ENCODE data around the gene RAPH1.

The RAPH1 gene

DNA sequence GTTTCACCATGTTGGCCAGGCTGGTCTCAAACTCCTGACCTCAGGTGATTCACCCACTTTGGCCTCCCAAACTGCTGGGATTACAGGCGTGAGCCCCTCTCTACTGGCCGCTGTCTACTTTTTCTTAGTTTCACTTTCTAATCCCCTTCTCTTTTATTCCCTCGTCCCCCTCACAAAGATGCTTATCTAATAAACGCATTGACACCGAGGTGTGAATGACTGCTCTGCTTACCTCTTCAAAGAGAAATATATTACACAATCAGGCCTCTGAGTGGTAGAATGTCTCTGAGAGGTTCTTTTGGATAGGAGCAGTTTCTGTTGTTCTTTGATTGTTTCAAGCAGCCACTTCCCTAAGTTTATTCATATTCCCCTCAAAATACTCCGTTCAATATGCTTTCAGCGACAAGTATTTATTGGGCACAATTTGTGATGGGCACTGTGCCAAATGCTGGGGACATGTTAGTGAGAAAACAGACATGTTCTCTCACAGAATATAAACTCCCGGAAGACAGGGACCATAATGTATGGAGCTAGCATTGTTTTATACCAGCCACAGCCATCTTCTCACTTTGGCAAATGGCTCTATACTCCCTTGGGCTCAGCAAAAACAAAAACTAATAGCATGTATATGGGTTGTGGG lies 34.7 kb upstream of the RAPH1 start:
- H3K4me3 ChIP-seq (ENCODE audit: low read depth, low read length) = no peak overlapping the region
- DNase-seq (ENCODE audit: low read depth) = no peak
- no peak for TF ChIP-seq POLR2A (IDR thresholded peaks at IDR 0.05; ENCODE audit: extremely low read depth, insufficient read length)
- TF ChIP-seq, protein P1, sequence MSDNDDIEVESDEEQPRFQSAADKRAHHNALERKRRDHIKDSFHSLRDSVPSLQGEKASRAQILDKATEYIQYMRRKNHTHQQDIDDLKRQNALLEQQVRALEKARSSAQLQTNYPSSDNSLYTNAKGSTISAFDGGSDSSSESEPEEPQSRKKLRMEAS (IDR thresholded peaks at IDR 0.05; ENCODE audit: low read depth, low read length) = no peak
- TF ChIP-seq, protein P2, sequence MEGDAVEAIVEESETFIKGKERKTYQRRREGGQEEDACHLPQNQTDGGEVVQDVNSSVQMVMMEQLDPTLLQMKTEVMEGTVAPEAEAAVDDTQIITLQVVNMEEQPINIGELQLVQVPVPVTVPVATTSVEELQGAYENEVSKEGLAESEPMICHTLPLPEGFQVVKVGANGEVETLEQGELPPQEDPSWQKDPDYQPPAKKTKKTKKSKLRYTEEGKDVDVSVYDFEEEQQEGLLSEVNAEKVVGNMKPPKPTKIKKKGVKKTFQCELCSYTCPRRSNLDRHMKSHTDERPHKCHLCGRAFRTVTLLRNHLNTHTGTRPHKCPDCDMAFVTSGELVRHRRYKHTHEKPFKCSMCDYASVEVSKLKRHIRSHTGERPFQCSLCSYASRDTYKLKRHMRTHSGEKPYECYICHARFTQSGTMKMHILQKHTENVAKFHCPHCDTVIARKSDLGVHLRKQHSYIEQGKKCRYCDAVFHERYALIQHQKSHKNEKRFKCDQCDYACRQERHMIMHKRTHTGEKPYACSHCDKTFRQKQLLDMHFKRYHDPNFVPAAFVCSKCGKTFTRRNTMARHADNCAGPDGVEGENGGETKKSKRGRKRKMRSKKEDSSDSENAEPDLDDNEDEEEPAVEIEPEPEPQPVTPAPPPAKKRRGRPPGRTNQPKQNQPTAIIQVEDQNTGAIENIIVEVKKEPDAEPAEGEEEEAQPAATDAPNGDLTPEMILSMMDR (IDR thresholded peaks at IDR 0.05; ENCODE audit: low read depth, low read length) = no peak

DNA sequence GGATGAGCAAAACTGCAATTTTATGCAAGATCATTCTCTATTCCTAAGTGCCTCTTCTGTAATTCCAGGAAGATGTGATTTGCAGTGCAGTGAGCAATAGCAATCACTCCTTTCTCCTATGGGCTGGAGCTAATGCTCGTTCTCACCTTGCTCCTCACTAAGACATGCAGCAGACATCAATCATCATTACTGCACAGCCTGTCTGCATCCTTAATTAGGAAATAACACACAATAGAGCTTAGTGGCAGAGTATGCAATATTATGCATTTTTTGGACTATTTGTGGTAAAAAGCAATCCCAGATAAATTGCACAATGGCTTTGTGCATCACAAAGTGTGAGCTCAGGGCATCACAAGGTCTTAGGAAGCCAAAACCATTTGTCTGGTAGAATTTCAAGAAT lies 32.6 kb upstream of the RAPH1 start:
- DNase-seq (ENCODE audit: low read depth) = no peak
- H3K4me3 ChIP-seq (ENCODE audit: low read depth, low read length) = no peak overlapping the region
- TF ChIP-seq POLR2A (IDR thresholded peaks at IDR 0.05; ENCODE audit: extremely low read depth, insufficient read length) (no peak), MYC (IDR thresholded peaks at IDR 0.05; ENCODE audit: low read depth, low read length) (no peak)
- TF ChIP-seq, protein P1 (IDR thresholded peaks at IDR 0.05; ENCODE audit: low read depth, low read length) = no peak
- TF ChIP-seq, protein P2 (IDR thresholded peaks at IDR 0.05; ENCODE audit: low read depth, low read length) = no peak

DNA sequence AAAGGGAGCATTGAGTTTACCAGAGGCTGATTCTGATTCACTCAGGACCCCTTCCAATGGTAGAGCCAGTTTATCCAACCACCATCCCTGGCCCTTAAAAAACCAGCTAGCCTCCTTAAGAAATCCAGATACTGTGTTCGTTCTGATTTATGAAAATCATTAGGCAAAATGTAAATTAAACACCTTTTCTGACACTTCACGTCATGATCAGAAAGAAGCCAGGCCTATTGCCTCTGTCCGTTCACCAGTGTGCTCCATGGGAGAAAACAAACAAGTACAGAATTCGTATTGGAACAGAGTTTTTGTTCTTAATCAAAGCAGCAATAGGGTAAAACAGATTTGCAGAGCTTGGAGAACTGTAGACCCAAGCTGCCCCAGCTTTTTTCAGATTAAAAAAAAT lies 31.1 kb upstream of the RAPH1 start:
- no peak overlapping the region for H3K4me3 ChIP-seq (ENCODE audit: low read depth, low read length)
- DNase-seq (ENCODE audit: low read depth) = no peak
- TF ChIP-seq, protein P2 (IDR thresholded peaks at IDR 0.05; ENCODE audit: low read depth, low read length) = no peak
- TF ChIP-seq, protein P1 (IDR thresholded peaks at IDR 0.05; ENCODE audit: low read depth, low read length) = no peak
- TF ChIP-seq MYC (IDR thresholded peaks at IDR 0.05; ENCODE audit: low read depth, low read length) (no peak), POLR2A (IDR thresholded peaks at IDR 0.05; ENCODE audit: extremely low read depth, insufficient read length) (no peak)

DNA sequence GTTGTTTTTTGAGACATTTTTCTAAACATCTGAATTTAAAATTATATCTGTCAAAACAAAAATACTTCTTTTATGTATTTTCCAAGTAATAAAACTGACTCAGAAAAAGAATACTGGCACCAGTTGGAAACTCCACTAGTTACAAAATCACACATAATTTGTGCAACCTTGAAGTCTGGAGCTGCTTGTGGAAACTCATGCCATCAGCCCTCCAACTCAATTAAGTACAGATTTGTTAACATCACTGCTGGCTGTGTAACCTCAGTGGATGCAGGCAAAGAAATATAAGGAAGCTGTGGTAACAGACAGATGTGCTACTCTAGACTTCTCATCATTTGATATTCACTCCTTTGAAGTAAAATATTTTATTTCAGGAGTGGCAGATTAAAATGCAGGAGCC lies 30.0 kb upstream of the RAPH1 start:
- DNase-seq (ENCODE audit: low read depth) = no peak

DNA sequence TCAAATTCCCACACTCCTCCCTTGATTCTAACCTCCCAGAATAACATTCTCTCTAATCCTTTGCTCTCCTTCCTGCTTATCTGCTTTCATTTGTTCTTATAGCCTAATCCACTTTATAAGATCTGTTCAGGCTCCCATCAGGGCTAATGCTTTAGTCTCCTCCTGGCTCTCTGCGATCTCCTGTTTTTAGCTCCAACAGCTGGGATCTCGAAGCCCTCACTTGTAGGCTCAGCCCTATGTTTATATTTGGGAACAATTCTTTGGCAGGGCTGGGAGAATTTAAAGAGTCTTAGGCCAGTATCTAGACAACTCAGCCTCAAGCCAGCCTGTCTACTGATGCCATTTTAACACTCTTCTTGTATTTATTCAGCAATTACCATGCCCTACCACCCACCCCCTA lies 27.2 kb upstream of the RAPH1 start:
- DNase-seq (ENCODE audit: low read depth) = no peak
- TF ChIP-seq MYC (IDR thresholded peaks at IDR 0.05; ENCODE audit: low read depth, low read length) = no peak
- TF ChIP-seq, protein P2 (IDR thresholded peaks at IDR 0.05; ENCODE audit: low read depth, low read length) = no peak
- TF ChIP-seq, protein P1 (IDR thresholded peaks at IDR 0.05; ENCODE audit: low read depth, low read length) = no peak
- TF ChIP-seq POLR2A (IDR thresholded peaks at IDR 0.05; ENCODE audit: extremely low read depth, insufficient read length) = no peak
- no peak overlapping the region for H3K4me3 ChIP-seq (ENCODE audit: low read depth, low read length)

More for the DNA sequence above, 30.0 kb upstream of the RAPH1 start:
- no peak overlapping the region for H3K4me3 ChIP-seq (ENCODE audit: low read depth, low read length)
- TF ChIP-seq POLR2A (IDR thresholded peaks at IDR 0.05; ENCODE audit: extremely low read depth, insufficient read length) (no peak), MYC (IDR thresholded peaks at IDR 0.05; ENCODE audit: low read depth, low read length) (no peak)
- TF ChIP-seq, protein P1 (IDR thresholded peaks at IDR 0.05; ENCODE audit: low read depth, low read length) = no peak
- TF ChIP-seq, protein P2 (IDR thresholded peaks at IDR 0.05; ENCODE audit: low read depth, low read length) = no peak

Measured in NB4 (cell line).